HepG2 (cell line): Measurements from ENCODE around the gene SNX21. TPM values are rescaled to one million over a fixed set of nuclear protein-coding genes. Genes with fewer than 3 reads are reported as not detected.

Source experiments
- ATAC-seq: fragments of 200-7000 bp; cut with Tn5 transposase; 3 replicates; pipeline ENCODE4 v1.9.1; 2020; ENCODE audit warnings: mild to moderate bottlenecking, moderate library complexity
- BruUV-seq: library from RNA; stranded (reverse); fragments of 400-500 nt; replicated peaks from 2 replicates; lab custom pipeline; 2021; lab: Mats Ljungman, UMichigan
- CTCF ChIA-PET: fragments of 300-600 bp; formaldehyde crosslinking; extraction: SDS; loops from one replicate; lab custom pipeline; 2021; ENCODE audit warnings: low total read pairs, inconsistent platforms, low intra/inter-chr PET ratio; lab: Yijun Ruan, JAX
- POLR2A ChIA-PET: fragments of 350-600 bp; sonication (Branson Sonifier 250); formaldehyde crosslinking; loops from one replicate; lab custom pipeline; 2020; ENCODE audit warnings: antibody characterized with exemption, inconsistent platforms; lab: Yijun Ruan, JAX
- DNase-seq: peaks from one replicate; pipeline ENCODE4 v3.0.0-alpha.2; 2015; ENCODE audit warnings: low spot score
- FAIRE-seq: peaks from 3 replicates; lab custom pipeline; 2011; peaks lifted over from hg19 to GRCh38; lab: Jason Lieb, UNC
- H2AFZ ChIP-seq: one replicate; pipeline ENCODE4 v1.6.1; 2011; ENCODE audit warnings: low read length, inconsistent platforms
- H3K27ac ChIP-seq: fragments of 300-600 bp; 3 replicates; pipeline ENCODE4 v1.8.0; 2011; ENCODE audit warnings: mixed run types, mild to moderate bottlenecking, mixed read lengths, low read length, inconsistent platforms; ENCODE audit not compliant: insufficient read depth; ENCODE audit errors: extremely low read length
- H3K27me3 ChIP-seq, 2 experiments: fragments of 200-600 bp in 1 of 2; 2 replicates in 1 of 2; 3 replicates in 1 of 2; pipeline versions ENCODE4 v1.6.0 to v1.8.0; 2011; ENCODE audit warnings: low read length in 2 of 2, mild to moderate bottlenecking in 2 of 2, moderate library complexity in 2 of 2, inconsistent platforms in 1 of 2; ENCODE audit not compliant: insufficient read depth in 2 of 2, control insufficient read depth in 1 of 2
- H3K36me3 ChIP-seq, 2 experiments: fragments of 200-600 bp in 1 of 2; replicated peaks in 1 of 2; 2 replicates in 1 of 2; 3 replicates in 1 of 2; pipeline versions ENCODE4 v1.5.1 to v1.8.0; 2011; ENCODE audit warnings: low read length in 2 of 2, inconsistent platforms in 1 of 2; ENCODE audit not compliant: insufficient read depth in 2 of 2, control insufficient read depth in 1 of 2
- H3K4me1 ChIP-seq: 2 replicates; pipeline ENCODE4 v1.5.1; 2012; ENCODE audit warnings: low read length, inconsistent platforms; ENCODE audit not compliant: insufficient read depth
- H3K4me2 ChIP-seq: 2 replicates; pipeline ENCODE4 v1.6.0; 2011; ENCODE audit warnings: low read depth, low read length, inconsistent platforms
- H3K4me3 ChIP-seq, 3 experiments: fragments of 200-600 bp in 1 of 3; sonication (generic), shearing (Covaris generic) in 1 of 3; replicated peaks in 1 of 3; 2 replicates each; pipeline ENCODE4 v1.5.1; 2011 to 2016; ENCODE audit warnings: low read length in 3 of 3, inconsistent platforms in 2 of 3, low read depth in 2 of 3, mild to moderate bottlenecking in 2 of 3, control low read depth in 1 of 3, mixed read lengths in 1 of 3; ENCODE audit not compliant: insufficient read depth in 1 of 3
- H3K79me2 ChIP-seq: one replicate; pipeline ENCODE4 v1.6.1; 2011; ENCODE audit warnings: low read length, inconsistent platforms; ENCODE audit not compliant: insufficient read depth
- H3K9ac ChIP-seq: 2 replicates; pipeline ENCODE4 v1.6.0; 2011; ENCODE audit warnings: mild to moderate bottlenecking, low read depth, low read length, inconsistent platforms; ENCODE audit not compliant: insufficient read depth
- H3K9me3 ChIP-seq: 2 replicates; pipeline ENCODE4 v1.5.1; 2012; ENCODE audit warnings: mild to moderate bottlenecking, low read length
- H4K20me1 ChIP-seq: 2 replicates; pipeline ENCODE4 v1.6.0; 2011; ENCODE audit warnings: inconsistent platforms, mild to moderate bottlenecking, low read length, moderate library complexity; ENCODE audit not compliant: insufficient read depth
- ATF7-NPFF ChIP-seq: sonication (generic); formaldehyde crosslinking; IDR thresholded peaks from 2 replicates; pipeline ENCODE4 v1.8.1; 2023; ENCODE audit warnings: mild to moderate bottlenecking, low read depth, missing genetic modification reagents, moderate library complexity
- BCL6 ChIP-seq: IDR thresholded peaks from 2 replicates; pipeline ENCODE4 v1.6.1; 2016; ENCODE audit warnings: missing genetic modification reagents, missing compliant biosample characterization
- BORCS8-MEF2B ChIP-seq: sonication (generic); formaldehyde crosslinking; IDR thresholded peaks from 2 replicates; pipeline ENCODE4 v1.8.0; 2022; ENCODE audit warnings: mild to moderate bottlenecking, missing genetic modification reagents
- ELK4 ChIP-seq: sonication (generic); formaldehyde crosslinking; IDR thresholded peaks from 2 replicates; pipeline ENCODE4 v1.9.0; 2021; ENCODE audit warnings: missing genetic modification reagents, borderline replicate concordance
- EZH2 ChIP-seq: conservative IDR thresholded peaks from 2 replicates; pipeline ENCODE4 v1.6.1; 2012; ENCODE audit warnings: mild to moderate bottlenecking, low read depth, low read length, moderate library complexity
- GPN1 ChIP-seq: sonication (generic); formaldehyde crosslinking; IDR thresholded peaks from 2 replicates; pipeline ENCODE4 v1.5.1; 2020; ENCODE audit warnings: missing genetic modification reagents, borderline replicate concordance
- HMG20B ChIP-seq: conservative IDR thresholded peaks from 2 replicates; pipeline ENCODE4 v1.6.1; 2016; ENCODE audit warnings: missing genetic modification reagents, missing compliant biosample characterization
- KAT2B ChIP-seq: fragments of 150-350 bp; IDR thresholded peaks from 2 replicates; pipeline ENCODE4 v1.6.1; 2014; ENCODE audit warnings: low read depth, low read length, borderline replicate concordance
- MAX ChIP-seq: IDR thresholded peaks from 2 replicates; pipeline ENCODE4 v1.6.1; 2012; ENCODE audit warnings: inconsistent platforms
- MTERF4 ChIP-seq: sonication (generic); formaldehyde crosslinking; IDR thresholded peaks from 2 replicates; pipeline ENCODE4 v1.8.0; 2023; ENCODE audit warnings: mild to moderate bottlenecking, missing genetic modification reagents
- SMARCC2 ChIP-seq: fragments of 450-650 bp; IDR thresholded peaks from 2 replicates; pipeline ENCODE4 v1.6.1; 2017; ENCODE audit warnings: antibody characterized with exemption, mild to moderate bottlenecking
- ZBTB21 ChIP-seq: sonication (generic); formaldehyde crosslinking; IDR thresholded peaks from 2 replicates; pipeline ENCODE4 v1.4.0; 2020; ENCODE audit warnings: missing genetic modification reagents
- ZBTB25 ChIP-seq: IDR thresholded peaks from 2 replicates; pipeline ENCODE4 v1.6.1; 2018; ENCODE audit warnings: missing genetic modification reagents
- ZFAT ChIP-seq: sonication (generic); formaldehyde crosslinking; conservative IDR thresholded peaks from 2 replicates; pipeline ENCODE4 v1.8.1; 2023; ENCODE audit warnings: missing genetic modification reagents, inconsistent platforms
- ZFP41 ChIP-seq: sonication (generic); formaldehyde crosslinking; IDR thresholded peaks from 2 replicates; pipeline ENCODE4 v1.4.0; 2020; ENCODE audit warnings: mild to moderate bottlenecking, missing genetic modification reagents, borderline replicate concordance
- ZNF354B ChIP-seq: sonication (generic); formaldehyde crosslinking; IDR thresholded peaks from 2 replicates; pipeline ENCODE4 v1.8.0; 2022; ENCODE audit warnings: mild to moderate bottlenecking, missing genetic modification reagents
- ZNF432 ChIP-seq: sonication (generic); formaldehyde crosslinking; IDR thresholded peaks from 2 replicates; pipeline ENCODE4 v1.5.0; 2020; ENCODE audit warnings: missing genetic modification reagents, mild to moderate bottlenecking, borderline replicate concordance
- ZNF549 ChIP-seq: sonication (generic); formaldehyde crosslinking; IDR thresholded peaks from 2 replicates; pipeline ENCODE4 v1.5.0; 2020; ENCODE audit warnings: missing genetic modification reagents
- ZNF572 ChIP-seq: sonication (generic); formaldehyde crosslinking; IDR thresholded peaks from 2 replicates; pipeline ENCODE4 v1.5.1; 2020; ENCODE audit warnings: mild to moderate bottlenecking, missing genetic modification reagents
- ZNF710 ChIP-seq: sonication (generic); formaldehyde crosslinking; IDR thresholded peaks from 2 replicates; pipeline ENCODE4 v1.5.0; 2020; ENCODE audit warnings: mild to moderate bottlenecking, missing genetic modification reagents, borderline replicate concordance
- ZNF883 ChIP-seq: sonication (generic); formaldehyde crosslinking; IDR thresholded peaks from 2 replicates; pipeline ENCODE4 v1.5.1; 2020; ENCODE audit warnings: mild to moderate bottlenecking, missing genetic modification reagents; ENCODE audit errors: not compliant biosample characterization
- WGBS: methylation state at CpG from one replicate; pipeline ENCODE4 v1.1.6; 2017; ENCODE audit warnings: low lambda C conversion rate; 5-methylcytosine and 5-hydroxymethylcytosine counted together
- in situ Hi-C: cut with HindIII; loops from 2 replicates; pipeline ENCODE4 v1.10.0; 2017; ENCODE audit warnings: low pct_unique_long_range_greater_than_20kb; ENCODE audit not compliant: extremely low pct_ligation_motif_present
- intact Hi-C: fragments of 100-400 bp; cut with micrococcal nuclease; formaldehyde crosslinking; loops from one replicate; pipeline ENCODE4 v1.10.0; 2022; ENCODE audit not compliant: unreplicated experiment
- polyA plus RNA-seq, 8 experiments: library from polyadenylated mRNA; depleted of rRNA in 3 of 8; stranded (reverse) in 7 of 8; unstranded in 1 of 8; fragments of >200 nt; fragmentation: Illumina TruSeq in 4 of 8; extraction: Trizol in 4 of 8; gene quantifications; 2 replicates each; pipeline versions ENCODE4 v1.2.1 to v1.2.3, GENCODE V29; 2011 to 2016; ENCODE audit warnings: low read depth in 4 of 8, missing spikeins in 1 of 8, mixed read lengths in 1 of 8; ENCODE audit not compliant: insufficient read depth in 1 of 8
- total RNA-seq, 5 experiments: library from RNA; depleted of rRNA; stranded (reverse); fragments of >200 nt; fragmentation: Illumina TruSeq; extraction: Trizol; gene quantifications; 2 replicates each; pipeline ENCODE4 v1.2.3, GENCODE V29; 2016; ENCODE audit warnings: low read depth in 1 of 5

SNX21 gene
- total and polyA plus RNA-seq, 2 of the 13 experiments (the other 11 are each of a cell fraction or from before 2014, with no cell fraction given), result 7.7 to 12.8 TPM

GRCh38 chr20:45834797-45835161 is 1.2 kb downstream of the SNX21 start:
- H3K4me3 ChIP-seq, result peak overlapping the region in 1 of 3 experiments; percentile 86; a peak in 1 of 6 replicates
- no peak for TF ChIP-seq ZNF432 (CRISPR knock-in tag)
- no peak for TF ChIP-seq ZNF883
- TF ChIP-seq SMARCC2, result no peak
- no peak for TF ChIP-seq ZNF549
- peak; percentile 34; the same call in 1 of the 2 replicates for TF ChIP-seq GPN1 (CRISPR knock-in tag)
- no peak for TF ChIP-seq MTERF4 (CRISPR knock-in tag)
- no peak for TF ChIP-seq HMG20B (CRISPR knock-in tag)
- TF ChIP-seq BCL6, result no peak
- no peak for TF ChIP-seq ZFAT
- no peak for TF ChIP-seq KAT2B
- 0 out of 2 replicates have a peak, but pooled peaks have one; percentile 22 for TF ChIP-seq ZFP41 (CRISPR knock-in tag)
- TF ChIP-seq ATF7-NPFF, result no peak
- TF ChIP-seq ZNF354B (CRISPR knock-in tag), result no peak
- 0 out of 2 replicates have a peak, but pooled peaks have one; percentile 3 for TF ChIP-seq ELK4
- TF ChIP-seq EZH2, result no peak
- TF ChIP-seq ZBTB21 (CRISPR knock-in tag), result no peak
- no peak for TF ChIP-seq ZBTB25 (CRISPR knock-in tag)
- no peak for TF ChIP-seq MAX
- 0 out of 2 replicates have a peak, but pooled peaks have one; percentile 24 for TF ChIP-seq ZNF710 (CRISPR knock-in tag)
- no peak for TF ChIP-seq ZNF572 (CRISPR knock-in tag)
- TF ChIP-seq BORCS8-MEF2B (CRISPR knock-in tag), result peak; percentile 61; the same call in 1 of the 2 replicates

More at GRCh38 chr20:45834797-45835161, 1.2 kb downstream of the SNX21 start:
- in situ Hi-C loops (no loop called here), intact Hi-C loops (loop anchor here (5.0 kb wide), 2 partner anchors 48 to 98 kb away; partner anchors contain the start of genes PCIF1 and ZSWIM1)
- TSS peak; percentile 59 for BruUV-seq
- Histone ChIP-seq H3K9ac (no peak overlapping the region; the same call in 1 of the 2 replicates), H3K4me1 (peaks cover 54% of the 10 kb centered on the region), H4K20me1 (no peaks in the 10 kb centered on the region), H3K36me3 (0 out of 5 replicates have a peak, but pooled peaks cover 0 to 4% of the 10 kb centered on the region in 2 experiments), H3K4me2 (peak overlapping the region; percentile 80), H3K9me3 (no peaks in the 10 kb centered on the region), H3K27ac (no peak overlapping the region), H3K79me2 (no peaks in the 10 kb centered on the region), H3K27me3 (no peaks in the 10 kb centered on the region), H2AFZ (no peak overlapping the region)
- 96% methylated on average over 12 of the region's 14 CpGs for WGBS
- FAIRE-seq (no peak), DNase-seq (no peak), ATAC-seq (no peak)
- POLR2A ChIA-PET, result interaction anchor here (1.1 to 2.5 kb wide), 9 partner anchors 10 to 102 kb away, joined by 3 to 21 read pairs (median 5); partner anchors contain the start of genes ACOT8, PCIF1 and ZSWIM3
- CTCF ChIA-PET, result no interaction called here
